ENCODE data around the gene S100A1. TPM values are rescaled to one million over a fixed set of nuclear protein-coding genes. Genes with fewer than 3 reads are reported as not detected.
A peak's percentile ranks its signal among the peaks of the same experiment; 100 is the strongest.

S100A1 gene
- total and polyA plus RNA-seq, 2 of the 13 experiments (the other 11 are each of a cell fraction or from before 2014, with no cell fraction given) = 120 to 251 TPM

- TF ChIP-seq RERE (CRISPR knock-in tag; IDR thresholded peaks at IDR 0.05; ENCODE audit: low read depth) (no peak), ZBTB33 (CRISPR knock-in tag; IDR thresholded peaks at IDR 0.05) (0 out of 2 replicates have a peak, but pooled peaks have one; percentile 45), SMAD1 (CRISPR knock-in tag; IDR thresholded peaks at IDR 0.05; ENCODE audit: borderline replicate concordance, low read depth) (peak; percentile 6; the same call in 1 of the 2 replicates), ZFP90 (CRISPR knock-in tag; IDR thresholded peaks at IDR 0.05; ENCODE audit: borderline replicate concordance) (no peak), ATF1 (CRISPR knock-in tag; IDR thresholded peaks at IDR 0.05) (no peak), FOXJ3 (CRISPR knock-in tag; IDR thresholded peaks at IDR 0.05; ENCODE audit: borderline replicate concordance) (no peak), ZNF615 (CRISPR knock-in tag; IDR thresholded peaks at IDR 0.05; ENCODE audit: borderline replicate concordance) (peak; percentile 11; the same call in 1 of the 2 replicates), ZSCAN30 (CRISPR knock-in tag; IDR thresholded peaks at IDR 0.05) (0 out of 2 replicates have a peak, but pooled peaks have one; percentile 12), NCOA1 (CRISPR knock-in tag; IDR thresholded peaks at IDR 0.05) (0 out of 2 replicates have a peak, but pooled peaks have one; percentile 1), ZNF879 (CRISPR knock-in tag; IDR thresholded peaks at IDR 0.05) (no peak), KMT2A (CRISPR knock-in tag; IDR thresholded peaks at IDR 0.05) (0 out of 2 replicates have a peak, but pooled peaks have one; percentile 12), ATAD3A (CRISPR knock-in tag; IDR thresholded peaks at IDR 0.05) (no peak), NFE2 (CRISPR knock-in tag; IDR thresholded peaks at IDR 0.05) (no peak)
These were observed 5.0 kb downstream of the S100A1 start (continued) for GRCh38 chr1:153633161-153633753.
